Adrenal gland (tissue), 12 donors: ENCODE results near the gene ZNF878. TPM values are rescaled to one million over a fixed set of nuclear protein-coding genes. Genes with fewer than 3 reads are reported as not detected.

Experiments
- DNase-seq, 7 donors: peaks; one replicate each; pipeline ENCODE4 v3.0.0-alpha.2; 2019 to 2020
- H3K27ac ChIP-seq, 5 donors: fragments of 200-600 bp; sonication (generic) in 4 of 5; 1 replicate in 3 of 5; 2 replicates in 2 of 5; pipeline versions ENCODE4 v1.5.1 to v1.8.0; 2016 to 2020; ENCODE audit warnings: mild to moderate bottlenecking in 1 of 5
- H3K27me3 ChIP-seq: fragments of 200-600 bp; 2 replicates; pipeline ENCODE4 v1.8.0; 2021
- H3K36me3 ChIP-seq, 2 donors: fragments of 200-600 bp; replicated peaks in 1 of 2; 1 replicate in 1 of 2; 2 replicates in 1 of 2; pipeline versions ENCODE4 v1.5.1 to v1.8.0; 2018 to 2022
- H3K4me1 ChIP-seq, 2 donors: fragments of 200-600 bp; replicated peaks in 1 of 2; 1 replicate in 1 of 2; 2 replicates in 1 of 2; pipeline versions ENCODE4 v1.5.1 to v1.8.0; 2018 to 2021
- H3K4me3 ChIP-seq, 4 donors: fragments of 200-600 bp; sonication (generic) in 3 of 4; one replicate each; pipeline ENCODE4 v1.5.1; 2016 to 2018
- H3K9me3 ChIP-seq, 3 donors: fragments of 200-600 bp; sonication (generic) in 1 of 3; replicated peaks in 1 of 3; 1 replicate in 2 of 3; 2 replicates in 1 of 3; pipeline versions ENCODE4 v1.5.1 to v1.8.0; 2016 to 2021
- CTCF ChIP-seq, 6 experiments: fragments of 450-650 bp in 4 of 6; fragments of 200-600 bp in 2 of 6; sonication (generic) in 1 of 6; IDR thresholded peaks; 1 replicate in 5 of 6; 2 replicates in 1 of 6; pipeline versions ENCODE4 v1.5.1 to v1.8.0; 2016 to 2021; ENCODE audit warnings: antibody characterized with exemption in 6 of 6, mild to moderate bottlenecking in 2 of 6, moderate library complexity in 1 of 6
- POLR2A ChIP-seq, 2 donors: fragments of 450-650 bp; IDR thresholded peaks; one replicate each; pipeline ENCODE4 v1.6.1; 2017; ENCODE audit warnings: antibody characterized with exemption in 2 of 2, mild to moderate bottlenecking in 2 of 2, moderate library complexity in 1 of 2
- WGBS, 4 donors: extraction: QIAGEN DNeasy Blood & Tissue Kit in 2 of 4; methylation state at CpG; one replicate each; pipeline versions ENCODE4 v1.1.5 to v1.1.7; 2013 to 2017; 5-methylcytosine and 5-hydroxymethylcytosine counted together
- intact Hi-C, 2 donors: fragments of 100-400 bp; cut with DNase I; formaldehyde crosslinking; loops; one replicate each; pipeline versions ENCODE4 v1.14.1 to v1.15.0; 2022 to 2023
- polyA plus RNA-seq, 3 donors: library from polyadenylated mRNA; stranded (reverse); fragments of 200-250 nt in 2 of 3; fragments of 350-450 nt in 1 of 3; fragmentation: Illumina TruSeq in 1 of 3; extraction: RNeasy Lipid Tissue Mini Kit (QIAGEN cat#74804) in 1 of 3; gene quantifications; one replicate each; pipeline ENCODE4 v1.2.3, GENCODE V29; 2013 to 2014
- total RNA-seq, 9 donors: library from RNA; depleted of rRNA in 4 of 9; stranded (reverse); fragments of >200 nt in 4 of 9; fragments of 120-200 nt in 1 of 9; fragmentation: NEBNext Ultra II Directional in 1 of 9; extraction: Animal tissue kit (Norgen Biotek cat#: 25700) in 1 of 9; gene quantifications; one replicate each; pipeline versions ENCODE4 v1.1.0 to v1.2.4, GENCODE V29; 2013 to 2023
- donor health status: healthy with polysubstance abuse.
- donor health status: Bipolar disorder and iron deficiency.
- donor health status: DM: yes; HTN: yes; CAD: no.
- donor health status: DM: no; HTN: no; CAD: no.
- donor health status: DM: no; HTN: no; CAD: no.
- donor health status: DM: yes; HTN: yes; CAD: no.

ZNF878 gene
- total and polyA plus RNA-seq, 12 donors: 0.20 to 0.68 (median 0.28) TPM; not detected in 1

- H3K36me3 ChIP-seq: no peaks in the 10 kb centered on the region
- intact Hi-C loops: no loop called here
- H3K4me3 ChIP-seq: no peak overlapping the region
- no peak for TF ChIP-seq POLR2A (IDR thresholded peaks at IDR 0.05)
- no peak for TF ChIP-seq CTCF (IDR thresholded peaks at IDR 0.05)
- no peak overlapping the region for H3K27ac ChIP-seq
- peaks cover 0 to 27% (median 0%) of the 10 kb centered on the region in 3 donors for H3K9me3 ChIP-seq
- DNase-seq: no peak
- no peaks in the 10 kb centered on the region for H3K4me1 ChIP-seq
- no peaks in the 10 kb centered on the region for H3K27me3 ChIP-seq
Observed at GRCh38 chr19:12042893-12043292, 9.9 kb downstream of the ZNF878 start.

DNA sequence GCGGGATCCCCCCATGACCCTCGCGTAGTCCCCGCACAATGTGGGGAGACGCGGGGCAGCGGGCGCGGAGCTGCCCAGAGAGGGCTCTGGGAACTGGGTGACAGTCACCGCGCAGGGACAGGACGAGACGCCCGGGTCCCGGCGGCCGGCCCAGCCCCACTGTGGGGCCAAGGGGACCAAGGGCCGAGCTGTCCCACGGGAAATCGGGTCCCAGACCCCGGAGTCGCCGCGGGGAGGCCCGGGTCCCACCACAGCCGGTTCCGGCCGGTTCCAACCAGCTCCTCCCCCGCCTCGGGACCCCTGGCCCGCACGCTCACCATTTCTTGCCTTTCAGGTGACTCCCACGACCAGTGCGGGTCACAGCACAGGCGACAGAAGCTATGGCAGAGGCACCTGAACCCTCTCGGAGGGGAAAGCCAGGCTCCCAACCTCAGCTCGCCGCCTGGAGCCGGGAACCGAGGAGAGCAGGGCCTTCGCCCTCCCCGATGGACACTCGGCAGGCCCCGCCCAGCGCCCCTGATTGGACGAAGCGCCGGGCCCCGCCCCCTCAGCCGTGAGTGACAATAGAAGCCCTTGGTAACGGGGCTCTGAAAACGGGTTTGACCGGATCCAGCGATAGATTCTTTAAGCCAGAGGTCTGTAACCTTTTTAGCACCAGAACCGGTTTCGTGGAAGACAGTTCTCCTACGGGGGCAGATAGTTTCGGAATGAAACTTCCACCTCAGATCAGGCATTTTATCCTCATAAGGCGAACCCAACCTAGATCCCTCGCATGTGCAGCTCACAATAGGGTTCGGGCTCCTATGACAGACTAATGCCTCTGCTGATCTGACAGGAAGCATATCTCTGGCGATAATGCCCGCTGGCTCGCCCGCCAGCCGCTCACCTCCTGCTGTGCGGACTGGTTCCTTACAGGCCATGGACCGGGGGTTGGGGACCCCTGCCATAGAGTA is 17.3 kb downstream of the ZNF878 start, which contains the start of gene ZNF433:
Gene ZNF433 (minus strand): TSS at position 460 of the 953 bp plus-strand sequence. CDS start 140 bp downstream, at position 320.
- peak within 1 kb of the TSS; percentile 4 to 92 (median 77) for H3K27ac ChIP-seq
- peaks cover 5 to 14% of the 10 kb centered on the region in 2 donors for H3K4me1 ChIP-seq
- no peaks in the 10 kb centered on the region for H3K27me3 ChIP-seq
- H3K4me3 ChIP-seq: peak within 1 kb of the TSS; percentile 5 to 93 (median 78)
- H3K36me3 ChIP-seq: no peaks in the 10 kb centered on the region
- TF ChIP-seq POLR2A (IDR thresholded peaks at IDR 0.05): peak; percentile 53 to 72
- TF ChIP-seq CTCF (IDR thresholded peaks at IDR 0.05): peak in 1 of 6 experiments; percentile 10
- intact Hi-C loops: no loop called here
- WGBS, 4 donors: 0 to 2% (median 1%) methylated on average over 11 to 68 of the region's 68 CpGs
- peak; percentile 92 to 98 (median 96) for DNase-seq
- no peaks in the 10 kb centered on the region for H3K9me3 ChIP-seq

DNA sequence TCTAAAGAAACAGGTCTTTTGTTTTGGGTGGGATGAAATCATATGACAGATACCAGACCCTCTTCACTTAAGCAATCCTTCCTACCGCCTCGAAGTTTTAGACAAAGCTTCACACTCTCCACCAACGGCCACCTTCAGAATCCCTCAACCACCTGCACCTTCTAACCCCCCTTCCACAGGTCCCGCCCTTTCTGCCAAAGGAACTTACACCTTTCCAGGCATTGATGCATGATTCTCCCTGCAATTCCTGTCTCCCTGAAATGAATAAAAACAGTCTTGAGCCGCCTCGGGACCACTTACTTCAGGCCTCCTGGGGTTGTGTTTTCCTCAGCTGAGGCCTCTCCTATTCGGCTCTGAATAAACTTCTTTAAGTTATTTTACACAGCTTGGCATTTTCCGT is 18.1 kb downstream of the ZNF878 start:
- no peaks in the 10 kb centered on the region for H3K27me3 ChIP-seq
- H3K9me3 ChIP-seq: no peaks in the 10 kb centered on the region
- no peak for TF ChIP-seq CTCF (IDR thresholded peaks at IDR 0.05)
- TF ChIP-seq POLR2A (IDR thresholded peaks at IDR 0.05): no peak
- H3K4me1 ChIP-seq: peaks cover 5 to 14% of the 10 kb centered on the region in 2 donors
- peak overlapping the region in 2 of 4 donors; percentile 69 to 93 for H3K4me3 ChIP-seq
- intact Hi-C loops: no loop called here
- peak overlapping the region in 2 of 5 donors; percentile 77 to 92 for H3K27ac ChIP-seq
- no peaks in the 10 kb centered on the region for H3K36me3 ChIP-seq
- WGBS, 4 donors: 31 to 41% (median 34%) methylated on average over 8 of the region's 8 CpGs
- no peak for DNase-seq

DNA sequence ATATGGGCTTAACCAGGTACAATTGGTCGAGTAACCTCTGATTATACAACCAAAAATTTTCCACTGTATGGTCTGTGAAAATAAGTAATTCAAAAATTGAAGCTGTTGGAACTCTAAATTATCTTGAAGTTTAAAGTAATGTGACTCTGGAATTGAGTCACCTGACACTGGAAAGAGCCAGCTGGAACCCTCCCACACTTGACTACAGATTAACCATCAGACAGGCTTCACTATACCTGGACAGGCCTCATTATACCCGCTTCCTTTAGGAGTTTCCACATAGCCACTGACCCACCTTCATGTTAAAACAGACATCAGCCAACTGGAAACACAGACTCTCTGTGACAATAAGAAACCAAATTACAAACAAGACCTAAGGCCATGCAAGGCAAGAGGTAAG is 18.6 kb downstream of the ZNF878 start:
- H3K36me3 ChIP-seq: no peaks in the 10 kb centered on the region
- no peak for DNase-seq
- H3K4me1 ChIP-seq: peaks cover 5 to 14% of the 10 kb centered on the region in 2 donors
- intact Hi-C loops: no loop called here
- H3K27me3 ChIP-seq: no peaks in the 10 kb centered on the region
- peak overlapping the region in 1 of 5 donors; percentile 92 for H3K27ac ChIP-seq
- H3K4me3 ChIP-seq: peak overlapping the region in 1 of 4 donors; percentile 93
- TF ChIP-seq CTCF (IDR thresholded peaks at IDR 0.05) (no peak), POLR2A (IDR thresholded peaks at IDR 0.05) (no peak)
- WGBS, 4 donors: 72 to 81% (median 81%) methylated on average over 2 of the region's 2 CpGs
- no peaks in the 10 kb centered on the region for H3K9me3 ChIP-seq
